Activated naive CD8-positive, alpha-beta T cell treated with anti-CD3 and anti-CD28 coated beads, Interleukin-2, amount 10 ng/mL, durations not matched to agents 7 days and 5 days (primary cell): ENCODE results near the gene B4GALT6. TPM values are rescaled to one million over a fixed set of nuclear protein-coding genes. Genes with fewer than 3 reads are reported as not detected.

Source experiments
- ATAC-seq: fragments of 150-1000 bp; cut with Tn5 transposase; one replicate; pipeline ENCODE4 v1.10.0; 2021; ENCODE audit warnings: low read depth, moderate library complexity
- POLR2A ChIA-PET: fragments of 350-600 bp; sonication (Branson Sonifier 250); formaldehyde crosslinking; loops from one replicate; lab custom pipeline; 2021; ENCODE audit warnings: antibody characterized with exemption; lab: Charles Lee
- DNase-seq: peaks from one replicate; pipeline ENCODE4 v3.0.0; 2021
- H3K27ac Mint-ChIP-seq: one replicate; pipeline ENCODE4 v1.8.0; 2022; ENCODE audit warnings: mild to moderate bottlenecking, mixed read lengths
- H3K27me3 Mint-ChIP-seq: one replicate; pipeline ENCODE4 v1.8.0; 2022; ENCODE audit warnings: mild to moderate bottlenecking, moderate library complexity, mixed read lengths
- H3K36me3 Mint-ChIP-seq: one replicate; pipeline ENCODE4 v1.8.0; 2021; ENCODE audit warnings: mild to moderate bottlenecking, mixed read lengths
- H3K4me1 Mint-ChIP-seq: one replicate; pipeline ENCODE4 v1.8.0; 2021; ENCODE audit warnings: mixed read lengths
- H3K4me3 Mint-ChIP-seq: one replicate; pipeline ENCODE4 v1.8.0; 2022; ENCODE audit warnings: mild to moderate bottlenecking, moderate library complexity, mixed read lengths
- H3K9me3 Mint-ChIP-seq: one replicate; pipeline ENCODE4 v1.8.0; 2021; ENCODE audit warnings: mixed read lengths
- total RNA-seq, 2 experiments: library from RNA; stranded (reverse); gene quantifications; one replicate each; pipeline ENCODE4 v1.2.3, GENCODE V29; 2021

The B4GALT6 gene
- total RNA-seq, 2 experiments from 2014 or later, result 0.48 to 0.58 TPM

DNA sequence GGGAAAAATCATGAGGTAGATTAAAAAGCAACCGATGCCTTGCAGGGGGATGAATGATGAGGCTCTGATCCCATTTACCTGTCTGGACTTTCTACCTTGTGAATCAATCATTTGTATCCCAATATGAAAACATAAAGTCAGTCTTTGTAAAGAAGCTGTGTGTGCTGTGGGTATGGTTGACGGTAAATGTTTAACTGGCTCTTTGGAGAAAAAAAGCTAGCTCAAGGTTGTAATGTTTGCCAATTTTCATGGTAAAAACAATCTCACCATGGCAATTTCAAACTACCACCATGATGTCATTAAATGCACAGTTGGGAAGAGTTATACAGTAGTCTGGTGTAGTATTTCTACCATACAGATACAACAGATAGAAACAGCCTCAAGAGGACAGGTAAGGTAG lies 78.1 kb downstream of the B4GALT6 start:
- Mint-ChIP-seq H3K9me3 (peaks cover 1% of the 10 kb centered on the region), H3K36me3 (no peaks in the 10 kb centered on the region), H3K27ac (no peak overlapping the region), H3K27me3 (peaks cover 15% of the 10 kb centered on the region), H3K4me3 (no peak overlapping the region), H3K4me1 (no peaks in the 10 kb centered on the region)
- ATAC-seq (no peak), DNase-seq (no peak)
- POLR2A ChIA-PET, result no interaction called here

DNA sequence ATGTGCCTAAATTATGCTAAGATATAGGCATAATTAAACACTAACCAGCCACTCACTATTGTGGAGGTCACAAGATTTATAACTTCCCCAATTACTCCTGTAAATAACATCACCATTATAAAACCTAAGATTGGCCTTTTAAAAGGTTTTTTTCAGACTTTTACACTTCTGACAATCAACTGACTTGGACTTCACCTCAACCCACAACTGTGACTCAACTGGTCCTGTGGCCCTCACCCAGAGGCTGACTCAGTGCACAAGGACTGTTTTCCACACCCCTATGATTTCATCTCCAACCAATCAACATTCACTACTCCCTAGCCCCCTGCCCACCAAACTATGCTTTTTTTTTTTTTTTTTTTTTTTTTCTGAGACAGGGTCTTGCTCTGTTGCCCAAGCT lies 81.1 kb downstream of the B4GALT6 start:
- POLR2A ChIA-PET, result no interaction called here
- no peak for ATAC-seq
- Mint-ChIP-seq H3K4me3 (no peak overlapping the region), H3K27me3 (peaks cover 11% of the 10 kb centered on the region), H3K27ac (no peak overlapping the region), H3K36me3 (no peaks in the 10 kb centered on the region), H3K4me1 (no peaks in the 10 kb centered on the region), H3K9me3 (peaks cover 1% of the 10 kb centered on the region)
- DNase-seq, result no peak

DNA sequence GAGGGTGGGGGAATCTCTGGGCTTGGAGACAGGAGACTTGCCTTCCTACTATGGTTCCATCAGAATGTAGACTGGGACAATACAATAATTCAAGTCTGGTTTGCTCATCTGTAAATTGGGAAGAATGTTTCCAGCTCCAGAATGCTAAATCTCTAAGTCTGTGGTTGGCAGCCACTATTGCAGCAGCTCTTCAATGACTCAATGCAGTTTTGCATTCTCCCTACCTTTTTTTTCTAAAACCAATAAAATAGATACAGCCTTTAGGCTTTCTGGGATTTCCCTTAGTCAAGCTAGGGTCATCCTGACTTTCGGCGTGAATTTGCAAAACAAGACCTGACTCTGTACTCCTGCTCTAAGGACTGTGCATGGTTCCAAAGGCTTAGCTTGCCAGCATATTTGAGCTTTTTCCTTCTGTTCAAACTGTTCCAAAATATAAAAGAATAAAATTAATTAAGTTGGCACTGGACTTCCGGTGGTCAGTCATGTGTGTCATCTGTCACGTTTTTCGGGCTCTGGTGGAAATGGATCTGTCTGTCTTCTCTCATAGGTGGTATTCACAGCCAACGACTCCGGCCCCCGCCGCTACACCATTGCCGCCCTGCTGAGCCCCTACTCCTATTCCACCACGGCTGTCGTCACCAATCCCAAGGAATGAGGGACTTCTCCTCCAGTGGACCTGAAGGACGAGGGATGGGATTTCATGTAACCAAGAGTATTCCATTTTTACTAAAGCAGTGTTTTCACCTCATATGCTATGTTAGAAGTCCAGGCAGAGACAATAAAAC lies 86.2 kb downstream of the B4GALT6 start:
- H3K9me3 Mint-ChIP-seq, result no peaks in the 10 kb centered on the region
- H3K27me3 Mint-ChIP-seq, result peaks cover 5% of the 10 kb centered on the region
- no peak for DNase-seq
- H3K27ac Mint-ChIP-seq, result no peak overlapping the region
- no peaks in the 10 kb centered on the region for H3K36me3 Mint-ChIP-seq
- no peaks in the 10 kb centered on the region for H3K4me1 Mint-ChIP-seq
- POLR2A ChIA-PET, result no interaction called here
- H3K4me3 Mint-ChIP-seq, result no peak overlapping the region
- ATAC-seq, result no peak

DNA sequence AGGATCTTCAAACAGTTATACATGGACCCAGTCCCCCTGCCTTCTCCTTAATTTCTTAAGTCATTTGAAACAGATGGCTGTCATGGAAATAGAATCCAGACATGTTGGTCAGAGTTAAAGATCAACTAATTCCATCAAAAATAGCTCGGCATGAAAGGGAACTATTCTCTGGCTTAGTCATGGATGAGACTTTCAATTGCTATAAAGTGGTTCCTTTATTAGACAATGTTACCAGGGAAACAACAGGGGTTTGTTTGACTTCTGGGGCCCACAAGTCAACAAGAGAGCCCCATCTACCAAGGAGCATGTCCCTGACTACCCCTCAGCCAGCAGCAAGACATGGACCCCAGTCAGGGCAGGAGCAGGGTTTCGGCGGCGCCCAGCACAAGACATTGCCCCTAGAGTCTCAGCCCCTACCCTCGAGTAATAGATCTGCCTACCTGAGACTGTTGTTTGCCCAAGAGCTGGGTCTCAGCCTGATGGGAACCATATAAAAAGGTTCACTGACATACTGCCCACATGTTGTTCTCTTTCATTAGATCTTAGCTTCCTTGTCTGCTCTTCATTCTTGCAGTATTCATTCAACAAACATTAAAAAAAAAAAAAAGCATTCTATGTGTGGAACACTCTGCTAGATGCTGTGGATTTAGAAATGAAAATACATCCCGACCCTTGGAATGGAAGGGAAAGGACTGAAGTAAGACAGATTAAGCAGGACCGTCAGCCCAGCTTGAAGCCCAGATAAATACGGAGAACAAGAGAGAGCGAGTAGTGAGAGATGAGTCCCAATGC lies 88.1 kb downstream of the B4GALT6 start:
- H3K9me3 Mint-ChIP-seq, result no peaks in the 10 kb centered on the region

GRCh38 chr18:31595121-31595771 lies 89.1 kb downstream of the B4GALT6 start:
- no peaks in the 10 kb centered on the region for H3K9me3 Mint-ChIP-seq
- no peaks in the 10 kb centered on the region for H3K36me3 Mint-ChIP-seq
- H3K4me3 Mint-ChIP-seq, result no peak overlapping the region
- no peaks in the 10 kb centered on the region for H3K4me1 Mint-ChIP-seq
- H3K27ac Mint-ChIP-seq, result no peak overlapping the region
- DNase-seq (no peak), ATAC-seq (no peak)
- H3K27me3 Mint-ChIP-seq, result peaks cover 2% of the 10 kb centered on the region
- POLR2A ChIA-PET, result no interaction called here

More for the DNA sequence above, 88.1 kb downstream of the B4GALT6 start:
- Mint-ChIP-seq H3K27me3 (peaks cover 2% of the 10 kb centered on the region), H3K27ac (no peak overlapping the region), H3K4me3 (no peak overlapping the region), H3K4me1 (no peaks in the 10 kb centered on the region), H3K36me3 (no peaks in the 10 kb centered on the region)
- POLR2A ChIA-PET, result no interaction called here
- DNase-seq (no peak), ATAC-seq (no peak)

DNA sequence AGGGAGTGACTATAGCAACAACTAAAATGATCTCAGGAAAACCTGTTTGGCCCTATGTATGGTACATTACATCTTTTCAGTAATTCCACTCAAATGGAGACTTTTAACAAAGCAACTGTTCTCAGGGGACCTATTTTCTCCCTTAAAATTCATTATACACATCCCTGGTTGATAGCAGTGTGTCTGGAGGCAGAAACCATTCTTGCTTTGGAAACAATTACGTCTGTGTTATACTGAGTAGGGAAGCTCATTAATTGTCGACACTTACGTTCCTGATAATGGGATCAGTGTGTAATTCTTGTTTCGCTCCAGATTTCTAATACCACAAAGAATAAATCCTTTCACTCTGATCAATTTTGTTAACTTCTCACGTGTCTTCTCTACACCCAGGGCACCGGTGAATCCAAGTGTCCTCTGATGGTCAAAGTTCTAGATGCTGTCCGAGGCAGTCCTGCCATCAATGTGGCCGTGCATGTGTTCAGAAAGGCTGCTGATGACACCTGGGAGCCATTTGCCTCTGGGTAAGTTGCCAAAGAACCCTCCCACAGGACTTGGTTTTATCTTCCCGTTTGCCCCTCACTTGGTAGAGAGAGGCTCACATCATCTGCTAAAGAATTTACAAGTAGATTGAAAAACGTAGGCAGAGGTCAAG lies 91.7 kb downstream of the B4GALT6 start:
- POLR2A ChIA-PET, result no interaction called here
- DNase-seq (no peak), ATAC-seq (no peak)
- Mint-ChIP-seq H3K4me3 (no peak overlapping the region), H3K4me1 (no peaks in the 10 kb centered on the region), H3K27me3 (peaks cover 2% of the 10 kb centered on the region), H3K9me3 (no peaks in the 10 kb centered on the region), H3K36me3 (no peaks in the 10 kb centered on the region), H3K27ac (no peak overlapping the region)

DNA sequence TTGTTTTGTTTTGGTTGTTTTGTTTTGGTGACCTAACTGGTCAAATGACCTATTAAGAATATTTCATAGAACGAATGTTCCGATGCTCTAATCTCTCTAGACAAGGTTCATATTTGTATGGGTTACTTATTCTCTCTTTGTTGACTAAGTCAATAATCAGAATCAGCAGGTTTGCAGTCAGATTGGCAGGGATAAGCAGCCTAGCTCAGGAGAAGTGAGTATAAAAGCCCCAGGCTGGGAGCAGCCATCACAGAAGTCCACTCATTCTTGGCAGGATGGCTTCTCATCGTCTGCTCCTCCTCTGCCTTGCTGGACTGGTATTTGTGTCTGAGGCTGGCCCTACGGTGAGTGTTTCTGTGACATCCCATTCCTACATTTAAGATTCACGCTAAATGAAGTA lies 92.8 kb downstream of the B4GALT6 start, which contains the start of gene TTR:
TTR (plus strand) TSS at position 250 of the 400 bp plus-strand sequence; CDS start at position 276, 26 bp downstream.
- no peaks in the 10 kb centered on the region for H3K4me1 Mint-ChIP-seq
- no peak for DNase-seq
- peaks cover 2% of the 10 kb centered on the region for H3K27me3 Mint-ChIP-seq
- POLR2A ChIA-PET, result no interaction called here
- no peaks in the 10 kb centered on the region for H3K36me3 Mint-ChIP-seq
- H3K27ac Mint-ChIP-seq, result no peak within 1 kb of the TSS
- no peak within 1 kb of the TSS for H3K4me3 Mint-ChIP-seq
- no peaks in the 10 kb centered on the region for H3K9me3 Mint-ChIP-seq
- no peak for ATAC-seq

DNA sequence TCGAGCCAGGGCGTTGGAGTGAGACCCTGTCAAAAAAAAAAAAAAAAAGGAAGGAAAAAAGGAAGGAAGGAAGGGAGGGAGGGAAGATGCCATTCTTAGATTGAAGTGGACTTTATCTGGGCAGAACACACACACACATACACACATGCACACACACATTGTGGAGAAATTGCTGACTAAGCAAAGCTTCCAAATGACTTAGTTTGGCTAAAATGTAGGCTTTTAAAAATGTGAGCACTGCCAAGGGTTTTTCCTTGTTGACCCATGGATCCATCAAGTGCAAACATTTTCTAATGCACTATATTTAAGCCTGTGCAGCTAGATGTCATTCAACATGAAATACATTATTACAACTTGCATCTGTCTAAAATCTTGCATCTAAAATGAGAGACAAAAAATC lies 93.3 kb downstream of the B4GALT6 start:
- Mint-ChIP-seq H3K4me1 (no peaks in the 10 kb centered on the region), H3K9me3 (no peaks in the 10 kb centered on the region), H3K27me3 (peaks cover 2% of the 10 kb centered on the region), H3K36me3 (no peaks in the 10 kb centered on the region), H3K4me3 (no peak overlapping the region), H3K27ac (no peak overlapping the region)
- DNase-seq, result no peak
- no peak for ATAC-seq
- POLR2A ChIA-PET, result no interaction called here

DNA sequence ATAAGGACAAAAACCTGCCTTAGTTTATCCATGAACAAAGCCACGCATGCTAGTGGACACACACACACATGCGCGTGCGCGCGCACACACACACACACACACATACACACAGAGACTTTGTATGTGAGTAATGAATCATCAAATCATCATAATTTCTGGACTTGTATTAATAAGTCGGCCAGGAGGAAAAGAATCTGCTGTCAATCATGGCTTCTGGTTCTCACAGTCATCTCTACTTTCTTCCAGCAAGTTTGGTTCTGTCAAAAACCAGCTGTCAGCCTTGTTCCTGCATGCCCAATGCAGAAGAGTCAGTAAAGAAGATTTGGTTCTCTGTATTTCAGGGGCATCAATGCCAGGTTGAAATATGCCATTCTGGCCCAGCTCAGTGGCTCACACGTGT lies 93.8 kb downstream of the B4GALT6 start:
- H3K36me3 Mint-ChIP-seq, result no peaks in the 10 kb centered on the region
- H3K27me3 Mint-ChIP-seq, result peaks cover 2% of the 10 kb centered on the region
- no peaks in the 10 kb centered on the region for H3K9me3 Mint-ChIP-seq
- ATAC-seq (no peak), DNase-seq (no peak)
- no peak overlapping the region for H3K27ac Mint-ChIP-seq
- H3K4me3 Mint-ChIP-seq, result no peak overlapping the region
- POLR2A ChIA-PET, result no interaction called here
- H3K4me1 Mint-ChIP-seq, result no peaks in the 10 kb centered on the region

DNA sequence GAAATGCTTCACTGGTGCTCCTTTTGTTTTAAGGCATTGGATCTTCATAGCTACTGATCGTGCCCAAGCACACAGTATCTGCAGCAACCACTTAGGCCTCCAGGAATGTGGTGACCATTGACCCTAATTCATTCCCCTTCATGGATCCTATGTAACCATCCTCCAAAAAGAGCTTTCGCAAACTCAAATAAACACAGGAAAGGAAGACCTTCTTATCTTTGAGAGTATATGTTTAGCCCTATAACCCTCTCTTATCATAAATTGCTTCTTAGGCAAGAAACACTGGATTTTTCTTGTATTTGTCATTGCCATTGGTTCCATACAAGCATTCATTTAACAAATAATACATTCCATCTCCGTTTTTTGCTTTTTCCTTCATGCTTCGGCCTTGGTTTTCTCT lies 96.9 kb downstream of the B4GALT6 start:
- DNase-seq (no peak), ATAC-seq (no peak)
- POLR2A ChIA-PET, result no interaction called here
- no peaks in the 10 kb centered on the region for H3K9me3 Mint-ChIP-seq
- H3K36me3 Mint-ChIP-seq, result no peaks in the 10 kb centered on the region
- no peak overlapping the region for H3K27ac Mint-ChIP-seq
- H3K27me3 Mint-ChIP-seq, result no peaks in the 10 kb centered on the region
- no peaks in the 10 kb centered on the region for H3K4me1 Mint-ChIP-seq
- no peak overlapping the region for H3K4me3 Mint-ChIP-seq

DNA sequence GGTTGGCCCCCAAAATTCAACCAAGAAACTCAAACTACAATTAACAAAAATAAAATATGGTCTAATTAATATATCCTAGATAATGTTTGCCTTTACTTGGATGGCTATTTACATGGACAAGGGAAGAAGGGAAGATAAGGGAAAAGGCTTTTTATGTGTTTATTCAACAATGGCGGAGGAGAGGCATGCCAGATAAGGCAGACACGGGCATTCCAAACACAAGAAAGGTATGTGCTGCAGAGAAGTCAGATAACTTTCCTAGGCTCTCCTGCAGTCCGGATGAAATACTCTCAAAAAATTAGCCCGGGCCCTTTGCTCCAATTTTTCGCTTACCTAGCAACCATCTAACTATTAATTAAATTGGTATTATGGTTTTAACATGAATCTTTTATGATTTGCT lies 97.8 kb downstream of the B4GALT6 start:
- Mint-ChIP-seq H3K36me3 (no peaks in the 10 kb centered on the region), H3K4me3 (no peak overlapping the region), H3K4me1 (no peaks in the 10 kb centered on the region), H3K27me3 (no peaks in the 10 kb centered on the region), H3K9me3 (no peaks in the 10 kb centered on the region), H3K27ac (no peak overlapping the region)
- POLR2A ChIA-PET, result no interaction called here
- DNase-seq (no peak), ATAC-seq (no peak)

DNA sequence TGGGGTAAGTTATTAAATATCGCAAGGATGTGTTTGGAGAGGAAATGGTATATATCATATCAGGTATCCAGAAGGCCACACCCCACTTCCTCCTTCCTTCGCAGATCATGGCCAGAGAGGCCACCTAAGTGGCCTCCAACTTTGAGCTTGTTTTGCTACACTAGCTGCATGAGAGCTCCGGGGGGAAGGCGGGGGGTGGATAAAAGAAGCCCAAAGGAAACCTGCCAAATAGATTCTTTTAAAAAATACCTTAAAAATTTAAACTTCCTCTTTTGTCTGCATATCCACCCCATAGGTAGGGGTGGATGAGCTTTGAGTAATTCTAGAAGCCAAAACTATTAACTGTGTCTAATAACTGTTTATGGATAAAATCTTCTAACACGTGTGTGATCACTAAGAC lies 98.4 kb downstream of the B4GALT6 start:
- no peaks in the 10 kb centered on the region for H3K27me3 Mint-ChIP-seq
- H3K27ac Mint-ChIP-seq, result no peak overlapping the region
- POLR2A ChIA-PET, result no interaction called here
- DNase-seq (no peak), ATAC-seq (no peak)
- no peaks in the 10 kb centered on the region for H3K4me1 Mint-ChIP-seq
- H3K36me3 Mint-ChIP-seq, result no peaks in the 10 kb centered on the region
- H3K4me3 Mint-ChIP-seq, result no peak overlapping the region
- no peaks in the 10 kb centered on the region for H3K9me3 Mint-ChIP-seq

GRCh38 chr18:31583185-31583854 lies 101.1 kb downstream of the B4GALT6 start:
- no peak for ATAC-seq
- H3K4me3 Mint-ChIP-seq, result no peak overlapping the region
- DNase-seq, result no peak
- H3K36me3 Mint-ChIP-seq, result no peaks in the 10 kb centered on the region
- no peaks in the 10 kb centered on the region for H3K9me3 Mint-ChIP-seq
- no peak overlapping the region for H3K27ac Mint-ChIP-seq
- POLR2A ChIA-PET, result no interaction called here
- H3K27me3 Mint-ChIP-seq, result no peaks in the 10 kb centered on the region
- no peaks in the 10 kb centered on the region for H3K4me1 Mint-ChIP-seq
